ENCODE measurements around the gene LRCH2.
A peak's percentile ranks its signal among the peaks of the same experiment; 100 is the strongest.
"Not testable (repeated sequence)": the region's sequence is repeated elsewhere in the genome, so short reads cannot be mapped to it uniquely, and the experiment has no call there.

LRCH2 gene

GRCh38 chrX:115229337-115230003 lies 4.4 kb downstream of the LRCH2 start:
- DNase-seq (ENCODE audit: low read depth): no peak
- TF ChIP-seq POLR2A (IDR thresholded peaks at IDR 0.05; ENCODE audit: extremely low read depth, insufficient read length): no peak
- TF ChIP-seq, protein P1, sequence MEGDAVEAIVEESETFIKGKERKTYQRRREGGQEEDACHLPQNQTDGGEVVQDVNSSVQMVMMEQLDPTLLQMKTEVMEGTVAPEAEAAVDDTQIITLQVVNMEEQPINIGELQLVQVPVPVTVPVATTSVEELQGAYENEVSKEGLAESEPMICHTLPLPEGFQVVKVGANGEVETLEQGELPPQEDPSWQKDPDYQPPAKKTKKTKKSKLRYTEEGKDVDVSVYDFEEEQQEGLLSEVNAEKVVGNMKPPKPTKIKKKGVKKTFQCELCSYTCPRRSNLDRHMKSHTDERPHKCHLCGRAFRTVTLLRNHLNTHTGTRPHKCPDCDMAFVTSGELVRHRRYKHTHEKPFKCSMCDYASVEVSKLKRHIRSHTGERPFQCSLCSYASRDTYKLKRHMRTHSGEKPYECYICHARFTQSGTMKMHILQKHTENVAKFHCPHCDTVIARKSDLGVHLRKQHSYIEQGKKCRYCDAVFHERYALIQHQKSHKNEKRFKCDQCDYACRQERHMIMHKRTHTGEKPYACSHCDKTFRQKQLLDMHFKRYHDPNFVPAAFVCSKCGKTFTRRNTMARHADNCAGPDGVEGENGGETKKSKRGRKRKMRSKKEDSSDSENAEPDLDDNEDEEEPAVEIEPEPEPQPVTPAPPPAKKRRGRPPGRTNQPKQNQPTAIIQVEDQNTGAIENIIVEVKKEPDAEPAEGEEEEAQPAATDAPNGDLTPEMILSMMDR (IDR thresholded peaks at IDR 0.05; ENCODE audit: low read depth, low read length): no peak
- TF ChIP-seq MAX (IDR thresholded peaks at IDR 0.05; ENCODE audit: low read depth, low read length): no peak
- TF ChIP-seq MYC (IDR thresholded peaks at IDR 0.05; ENCODE audit: low read depth, low read length): no peak
- no peak overlapping the region for H3K4me3 ChIP-seq (ENCODE audit: low read depth, low read length)

- TF ChIP-seq POLR2A (IDR thresholded peaks at IDR 0.05; ENCODE audit: extremely low read depth, insufficient read length) (no peak), MAX (IDR thresholded peaks at IDR 0.05; ENCODE audit: low read depth, low read length) (no peak), MYC (IDR thresholded peaks at IDR 0.05; ENCODE audit: low read depth, low read length) (no peak)
- TF ChIP-seq, protein P1 (IDR thresholded peaks at IDR 0.05; ENCODE audit: low read depth, low read length): no peak
- peak; percentile 1 for DNase-seq (ENCODE audit: low read depth)
Measured at GRCh38 chrX:115226929-115227328, 7.0 kb downstream of the LRCH2 start.

DNA sequence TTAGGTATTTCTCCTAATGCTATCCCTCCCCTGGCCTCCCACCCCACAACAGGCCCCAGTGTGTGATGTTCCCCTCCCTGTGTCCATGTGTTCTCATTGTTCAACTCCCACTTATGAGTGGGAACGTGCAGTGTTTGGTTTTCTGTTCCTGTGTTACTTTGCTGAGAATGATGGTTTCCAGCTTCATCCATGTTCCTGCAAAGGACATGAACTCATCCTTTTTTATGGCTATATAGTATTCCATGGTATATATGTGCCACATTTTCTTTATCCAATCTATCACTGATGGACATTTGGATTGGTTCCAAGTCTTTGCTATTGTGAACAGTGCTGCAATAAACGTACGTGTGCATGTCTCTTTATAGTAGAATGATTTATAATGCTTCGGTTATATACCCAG lies 16.6 kb downstream of the LRCH2 start:
- DNase-seq (ENCODE audit: low read depth); H3K4me3 ChIP-seq (ENCODE audit: low read depth, low read length): not testable (repeated sequence)

More at GRCh38 chrX:115226929-115227328, 7.0 kb downstream of the LRCH2 start:
- no peak overlapping the region for H3K4me3 ChIP-seq (ENCODE audit: low read depth, low read length)

DNA sequence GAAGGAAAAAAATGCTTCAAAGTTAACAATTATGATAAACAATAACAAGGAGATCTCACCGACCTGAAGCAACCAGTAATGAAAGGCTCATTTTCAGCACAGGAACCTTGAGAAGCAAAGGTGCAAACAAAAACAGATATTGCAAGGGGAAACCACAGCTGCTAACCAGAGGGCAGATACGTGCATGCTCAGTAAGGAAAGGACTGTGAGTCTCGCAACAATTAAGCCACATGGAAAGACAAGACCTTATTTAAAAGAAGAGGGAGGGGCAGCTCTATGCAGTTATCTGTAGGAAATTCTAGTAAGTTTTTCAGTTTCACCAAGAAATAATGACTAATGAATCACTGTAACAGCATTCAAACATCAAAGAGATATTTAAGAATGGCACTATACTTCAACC lies 19.3 kb downstream of the LRCH2 start:
- no peak for DNase-seq (ENCODE audit: low read depth)
- no peak for TF ChIP-seq MYC (IDR thresholded peaks at IDR 0.05; ENCODE audit: low read depth, low read length)
- TF ChIP-seq, protein P1 (IDR thresholded peaks at IDR 0.05; ENCODE audit: low read depth, low read length): no peak
- H3K4me3 ChIP-seq (ENCODE audit: low read depth, low read length): no peak overlapping the region

DNA sequence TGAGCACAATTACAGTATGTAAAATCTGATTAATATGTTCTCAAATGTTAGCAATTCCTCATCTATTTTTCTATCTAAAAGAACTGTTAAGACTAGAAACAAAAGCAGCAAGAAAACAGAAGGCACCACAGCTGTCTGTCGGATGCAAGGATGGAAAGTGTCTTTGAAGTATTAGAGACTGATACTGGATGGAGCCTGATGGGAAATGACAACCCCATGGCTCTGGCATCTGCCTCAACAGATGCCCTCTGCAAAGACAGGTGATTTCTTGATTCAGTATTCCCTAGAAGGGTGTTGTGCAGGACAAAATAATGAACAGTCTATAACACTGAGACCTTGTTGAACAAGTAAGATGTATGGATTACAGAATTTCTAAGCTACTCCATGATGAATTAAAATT lies 19.7 kb downstream of the LRCH2 start:
- DNase-seq (ENCODE audit: low read depth): no peak
- H3K4me3 ChIP-seq (ENCODE audit: low read depth, low read length): no peak overlapping the region
- TF ChIP-seq POLR2A (IDR thresholded peaks at IDR 0.05; ENCODE audit: extremely low read depth, insufficient read length) (no peak), MAX (IDR thresholded peaks at IDR 0.05; ENCODE audit: low read depth, low read length) (no peak), MYC (IDR thresholded peaks at IDR 0.05; ENCODE audit: low read depth, low read length) (no peak)
- TF ChIP-seq, protein P1 (IDR thresholded peaks at IDR 0.05; ENCODE audit: low read depth, low read length): no peak

DNA sequence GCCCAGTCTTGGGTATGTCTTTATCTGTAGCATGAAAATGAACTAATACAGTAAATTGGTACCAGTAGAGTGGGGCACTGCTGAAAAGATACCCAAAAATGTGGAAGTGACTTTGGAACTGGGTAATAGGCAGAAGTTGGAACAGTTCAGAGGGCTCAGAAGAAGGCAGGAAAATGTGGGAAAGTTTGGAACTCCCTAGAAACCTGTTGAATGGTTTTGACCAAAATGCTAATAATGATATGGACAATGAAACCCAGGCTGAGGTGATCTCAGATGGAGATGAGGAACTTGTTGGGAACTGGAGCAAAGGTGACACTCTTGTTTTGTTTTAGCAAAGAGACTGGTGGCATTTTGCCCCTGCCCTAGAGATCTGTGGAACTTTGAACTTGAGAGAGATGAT lies 24.3 kb downstream of the LRCH2 start:
- not testable (repeated sequence) for H3K4me3 ChIP-seq (ENCODE audit: low read depth, low read length); DNase-seq (ENCODE audit: low read depth)

GRCh38 chrX:115204040-115204439 lies 29.9 kb downstream of the LRCH2 start:
- no peak for DNase-seq (ENCODE audit: low read depth)
- TF ChIP-seq MYC (IDR thresholded peaks at IDR 0.05; ENCODE audit: low read depth, low read length) (no peak), POLR2A (IDR thresholded peaks at IDR 0.05; ENCODE audit: extremely low read depth, insufficient read length) (no peak), MAX (IDR thresholded peaks at IDR 0.05; ENCODE audit: low read depth, low read length) (no peak)
- TF ChIP-seq, protein P1 (IDR thresholded peaks at IDR 0.05; ENCODE audit: low read depth, low read length): no peak
- H3K4me3 ChIP-seq (ENCODE audit: low read depth, low read length): no peak overlapping the region
